Stimulated activated CD8-positive, alpha-beta memory T cell treated with anti-CD3 and anti-CD28 coated beads, Interleukin-2, amount 100 ng/mL, for 48 hours (primary cell): ENCODE measurements around the gene MGLL.

Experiments used
- DNase-seq, 2 donors: peaks; one replicate each; pipeline ENCODE4 v3.0.0-alpha.2; 2020; ENCODE audit warnings: low read depth in 2 of 2

MGLL gene

GRCh38 chr3:127814325-127814781 lies 8.0 kb downstream of the MGLL start:
- DNase-seq: no peak

GRCh38 chr3:127812151-127812550 lies 10.2 kb downstream of the MGLL start:
- no peak for DNase-seq

DNA sequence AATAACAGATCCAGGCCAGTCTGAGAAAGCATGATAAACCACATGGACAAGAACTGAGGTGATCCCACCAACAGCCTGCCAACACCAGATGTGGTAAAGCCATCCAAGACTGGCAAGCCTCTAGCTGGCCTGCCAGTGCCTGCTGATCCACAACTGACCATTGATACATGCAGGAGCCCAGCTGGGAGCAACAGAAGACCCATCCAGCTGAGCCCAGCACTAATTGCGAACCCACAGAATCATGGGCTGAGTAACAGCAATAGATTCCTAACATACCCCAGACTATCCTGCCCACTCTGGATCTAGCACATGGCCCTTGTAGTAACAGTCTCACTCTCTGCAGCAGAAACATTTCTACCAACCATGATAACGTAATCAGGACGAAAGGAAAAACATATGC lies 10.6 kb downstream of the MGLL start:
- no peak for DNase-seq

DNA sequence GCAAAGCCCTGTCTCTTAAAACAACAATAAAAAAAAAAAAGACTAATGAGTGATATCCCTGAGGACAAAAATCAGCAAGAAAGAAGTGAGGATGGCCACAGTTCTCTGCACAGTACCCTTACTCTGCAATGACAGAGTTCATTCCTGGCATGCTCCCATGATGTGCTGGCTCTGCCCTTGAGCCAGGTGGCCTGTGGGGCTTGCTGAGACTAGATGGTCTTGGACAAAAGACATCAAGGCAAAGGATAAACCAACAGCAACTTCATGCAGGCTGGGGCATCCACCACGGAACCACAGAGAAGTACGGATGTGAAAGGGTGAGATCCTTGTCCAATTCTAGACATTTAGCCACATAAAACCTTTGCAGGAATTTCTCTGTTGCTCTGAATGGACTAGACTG lies 12.7 kb downstream of the MGLL start:
- no peak for DNase-seq

DNA sequence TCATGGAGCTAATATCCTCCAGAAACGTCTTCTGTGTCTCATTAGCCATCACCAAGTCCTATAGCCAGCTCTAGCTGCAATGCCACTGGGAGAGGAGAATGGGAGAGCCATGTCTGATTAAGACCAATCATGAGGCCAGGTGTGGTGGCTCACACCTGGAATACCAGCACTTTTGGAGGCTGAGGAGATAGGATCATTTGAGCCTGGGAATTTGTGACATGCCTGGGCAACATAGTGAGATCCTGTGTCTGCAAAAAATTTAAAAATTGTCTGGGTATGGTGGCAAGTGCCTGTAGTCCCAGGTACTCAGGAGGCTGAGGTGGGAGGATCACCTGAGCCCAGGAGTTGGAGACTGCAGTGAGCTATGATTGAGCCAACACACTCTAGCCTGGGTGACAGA lies 13.1 kb downstream of the MGLL start:
- no peak for DNase-seq

GRCh38 chr3:127808197-127808596 lies 14.1 kb downstream of the MGLL start:
- DNase-seq: no peak

- DNase-seq: no peak
Observed at GRCh38 chr3:127805026-127805753, 17.1 kb downstream of the MGLL start.

DNA sequence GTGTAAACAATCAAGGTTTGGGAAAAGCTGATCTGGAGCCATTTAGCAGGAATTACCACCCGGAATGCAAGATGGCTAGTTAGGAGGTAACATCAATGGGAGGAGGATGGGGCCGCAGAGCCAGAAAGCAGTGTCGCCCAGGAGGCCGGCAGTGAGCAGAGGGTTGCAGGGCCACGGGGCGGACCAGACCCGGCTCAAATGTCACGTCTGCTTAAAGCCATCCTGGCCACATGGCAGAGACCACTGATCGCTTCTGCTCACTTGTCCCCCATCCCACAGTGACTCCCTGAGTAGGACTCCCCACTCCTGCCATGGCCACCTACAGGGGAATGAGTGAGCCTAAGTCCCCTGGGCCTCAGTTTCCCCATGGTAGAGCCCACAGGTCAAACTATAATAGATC lies 18.2 kb downstream of the MGLL start:
- DNase-seq: no peak

DNA sequence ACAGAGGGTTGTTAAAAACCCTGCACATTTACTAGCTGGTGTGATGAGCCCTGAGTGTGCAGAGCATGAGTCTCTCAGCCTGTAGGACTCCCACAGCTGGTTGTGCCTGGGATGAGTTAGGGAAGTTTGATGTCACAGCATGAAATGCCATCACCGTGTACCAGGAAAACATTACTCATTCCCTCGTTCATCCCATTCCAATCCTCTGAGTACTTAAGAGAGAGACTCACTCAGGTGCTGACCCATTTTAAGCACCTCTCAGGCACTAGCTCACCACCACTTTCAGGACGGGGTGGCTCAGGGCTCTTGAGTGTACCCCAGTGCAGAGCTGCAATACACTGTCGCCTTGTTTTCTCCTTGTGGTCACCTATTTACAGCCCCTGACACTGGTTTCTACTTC lies 18.7 kb downstream of the MGLL start:
- no peak for DNase-seq

GRCh38 chr3:127802606-127803005 lies 19.7 kb downstream of the MGLL start:
- no peak for DNase-seq

DNA sequence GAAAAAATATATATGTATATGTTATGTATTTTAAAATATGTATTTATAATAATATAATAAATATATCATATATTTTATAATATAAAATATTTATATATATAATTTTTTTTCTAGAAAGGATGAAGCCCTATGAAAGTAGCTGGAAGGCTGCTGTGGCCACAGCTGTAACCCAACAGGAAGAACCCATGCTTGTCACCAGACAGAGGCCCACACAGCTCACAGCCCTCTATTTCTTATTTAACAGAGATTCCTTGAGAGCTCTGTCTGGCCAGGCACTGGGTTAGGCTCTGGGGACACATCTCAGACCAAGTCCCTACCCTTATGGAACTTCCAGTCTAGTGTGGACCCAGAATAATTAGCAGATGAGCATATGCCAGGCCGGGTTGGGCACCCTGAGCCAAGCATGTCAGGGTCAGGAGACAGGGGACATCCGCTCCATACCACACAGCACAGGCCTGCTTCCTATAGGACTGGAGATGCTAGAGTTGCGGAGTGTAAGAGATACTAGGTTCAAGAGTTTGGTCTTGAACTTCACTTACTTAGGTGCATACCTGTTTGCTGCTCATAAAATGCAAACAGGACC lies 20.5 kb downstream of the MGLL start:
- no peak for DNase-seq

DNA sequence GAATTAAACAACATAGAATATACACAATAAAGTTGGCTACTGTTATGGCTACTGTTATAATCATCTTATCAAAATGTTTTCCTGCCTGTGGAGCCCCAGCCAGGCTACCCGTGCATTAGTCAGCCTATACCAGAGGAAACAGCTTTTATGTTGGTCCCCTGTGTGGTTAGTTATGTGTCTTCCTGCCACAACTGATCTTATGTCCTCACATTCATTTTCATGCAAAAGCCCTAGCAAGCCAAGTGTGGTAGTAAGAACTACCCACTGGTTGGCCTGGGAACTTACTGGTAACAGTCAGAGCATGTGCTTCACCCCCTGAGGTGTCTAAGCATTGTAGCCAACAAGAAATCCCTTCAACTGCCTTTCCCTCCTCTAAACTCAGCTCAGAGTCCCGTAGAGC lies 21.8 kb downstream of the MGLL start:
- DNase-seq: no peak

GRCh38 chr3:127799476-127800222 lies 22.7 kb downstream of the MGLL start:
- no peak for DNase-seq

DNA sequence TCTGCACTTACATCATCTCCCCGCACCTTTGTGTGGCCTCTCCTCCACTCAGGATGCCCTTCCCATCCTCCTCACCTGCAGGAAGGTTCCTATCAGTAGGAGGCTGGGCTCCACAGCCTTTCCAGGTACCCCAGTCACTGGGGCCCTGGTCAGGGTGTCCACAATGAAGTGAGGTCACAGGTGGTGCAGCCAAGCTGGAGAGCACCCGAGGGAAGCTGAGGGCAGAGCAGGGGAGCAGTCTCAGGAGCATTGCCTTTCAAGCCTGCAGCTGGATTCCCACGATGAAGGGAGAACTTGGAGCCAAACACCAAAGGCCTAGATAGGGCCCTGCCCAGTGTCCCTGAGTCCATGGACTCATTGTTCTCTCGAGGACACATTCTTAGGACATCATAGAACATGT lies 23.6 kb downstream of the MGLL start:
- DNase-seq: no peak

DNA sequence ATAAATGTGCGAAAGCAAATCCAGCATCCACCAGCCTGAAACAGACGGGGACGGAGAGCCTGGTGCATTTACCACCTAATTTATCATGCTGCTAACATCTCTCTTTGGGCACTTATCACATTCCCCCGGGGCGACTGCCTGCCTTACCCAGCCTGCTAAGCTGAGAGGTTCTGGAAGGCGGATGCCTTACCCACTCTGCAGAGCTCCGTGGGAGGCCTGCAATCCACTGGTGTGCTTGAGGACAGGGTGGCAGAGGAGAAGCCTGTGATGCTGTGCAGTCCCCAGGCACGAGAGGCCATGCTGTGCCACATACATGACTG lies 25.5 kb downstream of the MGLL start:
- DNase-seq: no peak

GRCh38 chr3:127796045-127796830 lies 26.1 kb downstream of the MGLL start:
- no peak for DNase-seq

GRCh38 chr3:127794972-127795371 lies 27.3 kb downstream of the MGLL start:
- DNase-seq: no peak

DNA sequence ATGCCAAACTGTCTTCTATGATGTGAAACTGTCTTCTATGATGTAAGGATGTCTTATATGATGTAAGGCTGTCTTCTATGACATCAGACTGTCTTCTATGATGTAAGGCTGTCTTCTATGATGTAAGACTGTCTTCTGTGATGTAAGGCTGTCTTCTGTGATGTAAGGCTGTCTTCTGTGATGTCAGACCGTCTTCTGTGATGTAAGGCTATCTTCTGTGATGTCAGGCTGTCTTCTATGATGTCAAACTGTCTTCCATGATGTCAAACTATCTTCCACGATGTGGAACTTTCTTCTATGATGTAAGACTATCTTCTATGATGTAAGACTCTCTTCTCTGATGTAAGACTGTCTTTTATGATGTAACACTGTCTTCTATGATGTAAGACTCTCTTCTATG lies 27.9 kb downstream of the MGLL start:
- no peak for DNase-seq

- DNase-seq: no peak
Observed at GRCh38 chr3:127792541-127793292, 29.6 kb downstream of the MGLL start.

DNA sequence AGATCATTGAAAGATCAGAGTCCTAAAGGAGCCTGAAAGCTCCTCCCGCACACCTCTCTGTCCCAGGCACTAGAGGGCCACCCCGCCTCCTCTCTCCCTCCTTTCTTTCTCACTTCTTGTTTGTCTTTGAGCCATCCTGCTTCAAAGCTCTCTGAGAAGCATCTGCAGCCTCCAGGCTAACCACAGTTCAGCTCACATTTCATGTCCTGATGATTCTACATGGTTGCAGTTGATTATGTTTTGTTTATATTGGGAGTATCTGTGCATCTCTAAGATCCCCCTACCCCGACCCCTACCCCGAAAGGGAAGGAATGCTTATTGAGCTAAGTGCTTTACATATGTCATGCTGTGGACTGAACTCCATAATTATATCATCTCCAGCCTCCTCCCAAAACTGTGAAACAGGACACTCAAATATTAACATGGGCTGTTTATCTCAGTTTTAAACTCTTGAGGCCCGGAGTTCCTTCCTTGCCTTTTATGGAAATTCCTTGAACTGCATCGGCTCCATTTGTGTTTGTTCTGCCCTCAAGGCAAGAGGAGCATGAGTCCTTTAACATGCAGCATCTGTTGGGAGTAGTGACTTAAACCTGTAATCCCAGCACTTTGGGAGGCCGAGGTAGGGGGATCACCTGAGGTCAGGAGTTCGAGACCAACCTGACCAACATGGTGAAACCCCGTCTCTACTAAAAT lies 30.9 kb downstream of the MGLL start:
- DNase-seq: no peak

GRCh38 chr3:127790882-127791183 lies 31.5 kb downstream of the MGLL start:
- no peak for DNase-seq
